Measurements from ENCODE around the gene GTF3C2.
"Not testable (repeated sequence)": the region's sequence is repeated elsewhere in the genome, so short reads cannot be mapped to it uniquely, and the experiment has no call there.

The GTF3C2 gene

DNA sequence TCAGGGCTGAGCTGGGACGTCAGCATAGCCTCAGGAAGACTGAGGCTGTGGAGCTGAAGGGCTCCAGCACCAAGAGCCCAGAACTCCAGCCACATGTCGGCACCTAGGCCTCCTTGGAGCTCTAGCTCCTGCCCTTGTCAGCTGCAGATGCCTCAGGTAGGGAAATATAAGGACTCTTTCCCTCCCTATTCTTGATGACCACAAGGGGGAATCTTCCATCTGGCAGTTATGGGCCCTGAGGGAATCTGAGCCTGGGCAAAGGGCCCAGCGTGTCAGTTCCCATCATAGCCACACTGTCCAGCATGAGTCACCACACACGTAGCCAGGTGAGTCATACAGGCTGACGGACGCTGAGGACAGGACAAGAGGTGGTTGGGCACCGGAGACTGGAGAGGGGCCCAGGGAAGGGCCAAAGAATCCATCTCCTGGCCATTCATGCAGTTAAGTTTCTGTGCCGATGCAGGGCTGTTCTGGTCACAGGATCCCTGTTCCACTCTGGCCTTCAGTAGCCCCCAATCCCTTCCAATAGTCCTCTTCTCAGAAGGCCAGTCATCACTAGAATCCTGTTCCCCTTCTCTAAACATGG, 35.5 kb downstream of the GTF3C2 start:
- no peak overlapping the region for H2BK120ac ChIP-seq (ENCODE audit: low read depth, low read length)
- H3K9me3 ChIP-seq (replicated peaks in 1 of 2; ENCODE audit: control insufficient read depth in 2 of 2, insufficient read depth in 1 of 2, low read depth in 1 of 2, low read length in 2 of 2): no peaks in the 10 kb centered on the region
- no peak overlapping the region for H4K91ac ChIP-seq (ENCODE audit: low read depth, low read length, poor library complexity)
- WGBS, 2 donors (ENCODE audit: extremely low coverage in 2 of 2, insufficient read length in 2 of 2, insufficient replicate concordance in 1 of 2): no CpG with 5 or more reads among the region's 8 CpGs
- H2BK12ac ChIP-seq (ENCODE audit: low read length): no peak overlapping the region
- no peak overlapping the region for H3K4me2 ChIP-seq (ENCODE audit: insufficient read depth, low read length, poor library complexity, severe bottlenecking)
- no peaks in the 10 kb centered on the region for H3K27me3 ChIP-seq (ENCODE audit: control insufficient read depth in 3 of 3, insufficient read depth in 3 of 3, low read depth in 1 of 3, low read length in 3 of 3)
- H2BK5ac ChIP-seq (ENCODE audit: low read length): no peak overlapping the region
- H3K18ac ChIP-seq (ENCODE audit: low read length): no peak overlapping the region
- no peak overlapping the region for H4K8ac ChIP-seq (ENCODE audit: low read depth, low read length)
- H3K36me3 ChIP-seq (replicated peaks in 1 of 2; ENCODE audit: control insufficient read depth in 2 of 2, insufficient read depth in 2 of 2, low read length in 2 of 2): peaks cover 4 to 21% of the 10 kb centered on the region in 2 donors
- H3K23ac ChIP-seq (ENCODE audit: low read depth, low read length, poor library complexity): no peak overlapping the region
- no peak overlapping the region for H2AFZ ChIP-seq (ENCODE audit: low read length)
- no peak overlapping the region for H3K14ac ChIP-seq (ENCODE audit: low read length)
- H2AK5ac ChIP-seq (ENCODE audit: low read depth, low read length): no peak overlapping the region
- peak overlapping the region in 1 of 2 donors; percentile 11 for H3K4me3 ChIP-seq (ENCODE audit: low read length in 2 of 2)
- H3K27ac ChIP-seq (replicated peaks; ENCODE audit: low read length): no peak overlapping the region
- H3K79me1 ChIP-seq (ENCODE audit: low read depth, low read length): peaks cover 2% of the 10 kb centered on the region
- H2BK15ac ChIP-seq (ENCODE audit: low read length): no peak overlapping the region
- H3K9ac ChIP-seq (ENCODE audit: low read depth, low read length, poor library complexity): no peak overlapping the region
- H3K4me1 ChIP-seq (ENCODE audit: control insufficient read depth in 2 of 2, insufficient read depth in 1 of 2, low read depth in 1 of 2, low read length in 2 of 2): peaks cover 6 to 12% of the 10 kb centered on the region in 2 donors
- H3K4ac ChIP-seq (ENCODE audit: low read length): no peak overlapping the region
- DNase-seq (ENCODE audit: low spot score): no peak

DNA sequence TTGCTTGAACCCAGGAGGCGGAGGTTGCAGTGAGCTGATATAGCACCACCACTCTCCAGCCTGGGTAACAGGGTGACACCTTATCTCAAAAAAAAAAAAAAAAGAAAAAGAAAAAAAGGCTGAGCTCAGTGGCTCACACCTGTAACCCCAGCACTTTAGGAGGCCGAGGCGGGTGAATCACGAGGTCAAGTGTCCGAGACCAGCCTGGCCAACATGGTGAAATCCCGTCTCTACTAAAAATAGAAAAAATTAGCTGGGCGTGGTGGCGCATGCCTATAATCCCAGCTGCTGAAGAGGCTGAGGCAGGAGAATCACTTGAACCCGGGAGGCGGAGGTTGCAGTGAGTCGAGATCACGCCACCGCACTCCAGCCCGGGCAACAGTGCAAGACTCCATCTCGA, 36.7 kb downstream of the GTF3C2 start:
- H3K36me3 ChIP-seq (replicated peaks in 1 of 2; ENCODE audit: control insufficient read depth in 2 of 2, insufficient read depth in 2 of 2, low read length in 2 of 2); H4K8ac ChIP-seq (ENCODE audit: low read depth, low read length); H2BK5ac ChIP-seq (ENCODE audit: low read length); H3K4me2 ChIP-seq (ENCODE audit: insufficient read depth, low read length, poor library complexity, severe bottlenecking); H3K18ac ChIP-seq (ENCODE audit: low read length); H2BK15ac ChIP-seq (ENCODE audit: low read length); H3K27ac ChIP-seq (replicated peaks; ENCODE audit: low read length); H3K4ac ChIP-seq (ENCODE audit: low read length); H3K4me3 ChIP-seq (ENCODE audit: low read length in 2 of 2); H3K9me3 ChIP-seq (replicated peaks in 1 of 2; ENCODE audit: control insufficient read depth in 2 of 2, insufficient read depth in 1 of 2, low read depth in 1 of 2, low read length in 2 of 2); H2AFZ ChIP-seq (ENCODE audit: low read length); H2AK5ac ChIP-seq (ENCODE audit: low read depth, low read length); H2BK120ac ChIP-seq (ENCODE audit: low read depth, low read length); H4K91ac ChIP-seq (ENCODE audit: low read depth, low read length, poor library complexity); H3K23ac ChIP-seq (ENCODE audit: low read depth, low read length, poor library complexity); H3K27me3 ChIP-seq (ENCODE audit: control insufficient read depth in 3 of 3, insufficient read depth in 3 of 3, low read depth in 1 of 3, low read length in 3 of 3); DNase-seq (ENCODE audit: low spot score); H3K9ac ChIP-seq (ENCODE audit: low read depth, low read length, poor library complexity); H2BK12ac ChIP-seq (ENCODE audit: low read length); H3K14ac ChIP-seq (ENCODE audit: low read length); H3K79me1 ChIP-seq (ENCODE audit: low read depth, low read length): not testable (repeated sequence)
- H3K4me1 ChIP-seq (ENCODE audit: control insufficient read depth in 2 of 2, insufficient read depth in 1 of 2, low read depth in 1 of 2, low read length in 2 of 2): peaks cover 6 to 12% of the 10 kb centered on the region in 2 donors
- no CpG with 5 or more reads among the region's 15 CpGs for WGBS, 2 donors (ENCODE audit: extremely low coverage in 2 of 2, insufficient read length in 2 of 2, insufficient replicate concordance in 1 of 2)

DNA sequence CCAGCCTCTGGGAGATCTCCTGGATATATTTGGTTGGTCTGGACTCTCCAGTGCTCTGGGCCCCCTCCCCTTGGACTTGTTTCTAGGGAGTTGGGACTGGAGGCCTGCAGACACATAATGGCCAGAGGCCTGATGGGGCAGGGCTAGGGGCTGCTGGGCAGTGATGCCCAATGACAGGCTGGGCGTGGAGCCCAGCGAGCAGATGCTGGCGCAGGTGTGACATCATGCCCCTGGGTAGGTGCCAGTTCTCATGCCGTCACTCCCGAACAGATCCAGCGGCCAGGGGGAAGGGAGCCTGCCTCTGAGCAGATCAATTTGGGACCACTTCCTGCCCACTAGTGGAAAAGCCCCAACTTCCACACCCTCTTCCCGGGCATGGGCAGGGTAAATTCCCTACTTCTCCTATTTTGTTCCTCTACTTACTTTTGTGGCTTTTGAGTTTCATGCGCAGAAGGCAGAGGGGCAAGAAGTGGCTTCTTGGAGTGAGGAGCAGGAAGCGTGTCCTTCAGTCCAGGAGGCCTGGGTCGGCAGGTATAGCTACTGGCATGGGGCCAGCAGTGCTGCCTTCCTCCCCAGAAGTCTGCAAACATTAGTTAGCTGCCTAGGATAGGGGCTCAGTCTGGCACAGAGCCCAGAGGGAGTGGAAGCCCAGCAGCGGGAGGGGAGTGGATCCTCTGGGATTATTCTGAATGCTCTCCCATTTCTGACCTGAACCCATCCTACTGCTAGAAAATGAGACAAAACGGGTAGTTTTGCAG, 39.7 kb downstream of the GTF3C2 start:
- Histone ChIP-seq H3K4me1 (ENCODE audit: control insufficient read depth in 2 of 2, insufficient read depth in 1 of 2, low read depth in 1 of 2, low read length in 2 of 2) (peaks cover 0 to 1% of the 10 kb centered on the region in 2 donors), H3K4ac (ENCODE audit: low read length) (no peak overlapping the region), H3K79me1 (ENCODE audit: low read depth, low read length) (no peaks in the 10 kb centered on the region), H4K8ac (ENCODE audit: low read depth, low read length) (no peak overlapping the region), H2AFZ (ENCODE audit: low read length) (no peak overlapping the region), H2BK5ac (ENCODE audit: low read length) (no peak overlapping the region), H3K27ac (replicated peaks; ENCODE audit: low read length) (no peak overlapping the region), H4K91ac (ENCODE audit: low read depth, low read length, poor library complexity) (no peak overlapping the region), H3K36me3 (replicated peaks in 1 of 2; ENCODE audit: control insufficient read depth in 2 of 2, insufficient read depth in 2 of 2, low read length in 2 of 2) (peaks cover 0 to 15% of the 10 kb centered on the region in 2 donors), H3K14ac (ENCODE audit: low read length) (no peak overlapping the region), H3K23ac (ENCODE audit: low read depth, low read length, poor library complexity) (no peak overlapping the region), H2BK120ac (ENCODE audit: low read depth, low read length) (no peak overlapping the region), H3K4me2 (ENCODE audit: insufficient read depth, low read length, poor library complexity, severe bottlenecking) (no peak overlapping the region), H3K9me3 (replicated peaks in 1 of 2; ENCODE audit: control insufficient read depth in 2 of 2, insufficient read depth in 1 of 2, low read depth in 1 of 2, low read length in 2 of 2) (no peaks in the 10 kb centered on the region), H3K9ac (ENCODE audit: low read depth, low read length, poor library complexity) (no peak overlapping the region), H2BK12ac (ENCODE audit: low read length) (peak overlapping the region; percentile 73), H2BK15ac (ENCODE audit: low read length) (no peak overlapping the region), H2AK5ac (ENCODE audit: low read depth, low read length) (no peak overlapping the region), H3K27me3 (ENCODE audit: control insufficient read depth in 3 of 3, insufficient read depth in 3 of 3, low read depth in 1 of 3, low read length in 3 of 3) (no peaks in the 10 kb centered on the region), H3K4me3 (ENCODE audit: low read length in 2 of 2) (no peak overlapping the region), H3K18ac (ENCODE audit: low read length) (no peak overlapping the region)
- no peak for DNase-seq (ENCODE audit: low spot score)
- WGBS, 2 donors (ENCODE audit: extremely low coverage in 2 of 2, insufficient read length in 2 of 2, insufficient replicate concordance in 1 of 2): no CpG with 5 or more reads among the region's 12 CpGs

DNA sequence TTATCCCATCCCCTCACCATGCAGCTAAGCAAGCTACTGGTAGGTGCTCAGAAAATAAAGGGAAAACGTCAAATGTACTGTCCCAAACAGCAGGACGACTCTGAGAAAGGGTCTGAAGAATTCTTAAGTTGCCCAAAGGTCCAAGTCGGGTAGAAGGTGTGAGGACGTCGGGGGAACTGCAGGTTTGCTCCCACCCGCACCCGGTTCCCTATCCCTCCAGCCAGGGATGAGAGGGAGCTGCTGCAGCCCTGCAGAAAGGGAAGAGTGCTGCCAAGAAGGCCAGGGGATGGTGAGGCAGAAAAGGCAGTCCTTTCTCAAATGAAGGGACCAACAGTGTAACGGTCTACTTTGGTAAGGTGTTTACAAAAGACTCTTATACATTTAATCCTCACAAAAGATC, 41.4 kb downstream of the GTF3C2 start:
- DNase-seq (ENCODE audit: low spot score): no peak
- Histone ChIP-seq H3K36me3 (replicated peaks in 1 of 2; ENCODE audit: control insufficient read depth in 2 of 2, insufficient read depth in 2 of 2, low read length in 2 of 2) (peaks cover 3 to 22% of the 10 kb centered on the region in 2 donors), H3K14ac (ENCODE audit: low read length) (no peak overlapping the region), H3K9ac (ENCODE audit: low read depth, low read length, poor library complexity) (no peak overlapping the region), H3K4ac (ENCODE audit: low read length) (no peak overlapping the region), H2BK5ac (ENCODE audit: low read length) (no peak overlapping the region), H3K4me2 (ENCODE audit: insufficient read depth, low read length, poor library complexity, severe bottlenecking) (no peak overlapping the region), H3K27me3 (ENCODE audit: control insufficient read depth in 3 of 3, insufficient read depth in 3 of 3, low read depth in 1 of 3, low read length in 3 of 3) (no peaks in the 10 kb centered on the region), H3K4me3 (ENCODE audit: low read length in 2 of 2) (no peak overlapping the region), H3K4me1 (ENCODE audit: control insufficient read depth in 2 of 2, insufficient read depth in 1 of 2, low read depth in 1 of 2, low read length in 2 of 2) (no peaks in the 10 kb centered on the region), H2BK120ac (ENCODE audit: low read depth, low read length) (no peak overlapping the region), H3K79me1 (ENCODE audit: low read depth, low read length) (no peaks in the 10 kb centered on the region), H4K8ac (ENCODE audit: low read depth, low read length) (no peak overlapping the region), H2BK12ac (ENCODE audit: low read length) (no peak overlapping the region), H2AFZ (ENCODE audit: low read length) (no peak overlapping the region), H3K9me3 (replicated peaks in 1 of 2; ENCODE audit: control insufficient read depth in 2 of 2, insufficient read depth in 1 of 2, low read depth in 1 of 2, low read length in 2 of 2) (no peaks in the 10 kb centered on the region), H3K23ac (ENCODE audit: low read depth, low read length, poor library complexity) (no peak overlapping the region), H2AK5ac (ENCODE audit: low read depth, low read length) (no peak overlapping the region), H3K27ac (replicated peaks; ENCODE audit: low read length) (no peak overlapping the region), H4K91ac (ENCODE audit: low read depth, low read length, poor library complexity) (no peak overlapping the region), H3K18ac (ENCODE audit: low read length) (no peak overlapping the region), H2BK15ac (ENCODE audit: low read length) (no peak overlapping the region)
- WGBS, 2 donors (ENCODE audit: extremely low coverage in 2 of 2, insufficient read length in 2 of 2, insufficient replicate concordance in 1 of 2): no CpG with 5 or more reads among the region's 8 CpGs

Measured in neuronal stem cell (in vitro differentiated cells).